Activated naive CD8-positive, alpha-beta T cell treated with anti-CD3 and anti-CD28 coated beads for 36 hours (primary cell): Measurements from ENCODE around the gene CYP17A1. TPM values are rescaled to one million over a fixed set of nuclear protein-coding genes. Genes with fewer than 3 reads are reported as not detected.
A peak's percentile ranks its signal among the peaks of the same experiment; 100 is the strongest.
"Not testable (repeated sequence)": the region's sequence is repeated elsewhere in the genome, so short reads cannot be mapped to it uniquely, and the experiment has no call there.

Experiments
- DNase-seq: peaks from one replicate; pipeline ENCODE4 v3.0.0; 2021
- H3K27ac Mint-ChIP-seq: one replicate; pipeline ENCODE4 v1.8.0; 2022; ENCODE audit warnings: mild to moderate bottlenecking, moderate library complexity, mixed read lengths
- H3K27me3 Mint-ChIP-seq: one replicate; pipeline ENCODE4 v1.8.0; 2022; ENCODE audit warnings: mild to moderate bottlenecking, mixed read lengths
- H3K36me3 Mint-ChIP-seq: one replicate; pipeline ENCODE4 v1.8.0; 2021; ENCODE audit warnings: mild to moderate bottlenecking, mixed read lengths
- H3K4me1 Mint-ChIP-seq: one replicate; pipeline ENCODE4 v1.8.0; 2021; ENCODE audit warnings: mixed read lengths
- H3K4me3 Mint-ChIP-seq: one replicate; pipeline ENCODE4 v1.8.0; 2022; ENCODE audit warnings: mild to moderate bottlenecking, moderate library complexity, mixed read lengths
- H3K9me3 Mint-ChIP-seq: one replicate; pipeline ENCODE4 v1.8.0; 2022; ENCODE audit warnings: mixed read lengths
- total RNA-seq, 2 experiments: library from RNA; stranded (reverse); gene quantifications; one replicate each; pipeline ENCODE4 v1.2.3, GENCODE V29; 2021

The CYP17A1 gene
- total RNA-seq, 2 experiments from 2014 or later, result not detected

GRCh38 chr10:102850025-102850518, 12.9 kb upstream of the CYP17A1 start:
- peaks cover 2% of the 10 kb centered on the region for H3K4me1 Mint-ChIP-seq
- H3K36me3 Mint-ChIP-seq, result no peaks in the 10 kb centered on the region
- H3K4me3 Mint-ChIP-seq, result no peak overlapping the region
- H3K9me3 Mint-ChIP-seq, result no peaks in the 10 kb centered on the region
- H3K27me3 Mint-ChIP-seq, result no peaks in the 10 kb centered on the region
- DNase-seq, result no peak
- H3K27ac Mint-ChIP-seq, result no peak overlapping the region

GRCh38 chr10:102845352-102845902, 8.2 kb upstream of the CYP17A1 start:
- Mint-ChIP-seq H3K9me3 (peaks cover 4% of the 10 kb centered on the region), H3K36me3 (no peaks in the 10 kb centered on the region), H3K4me1 (no peaks in the 10 kb centered on the region), H3K27me3 (no peaks in the 10 kb centered on the region), H3K27ac (no peak overlapping the region), H3K4me3 (no peak overlapping the region)
- DNase-seq, result no peak

- not testable (repeated sequence) for DNase-seq, H3K4me1 Mint-ChIP-seq, H3K4me3 Mint-ChIP-seq, H3K36me3 Mint-ChIP-seq, H3K27me3 Mint-ChIP-seq, H3K27ac Mint-ChIP-seq, H3K9me3 Mint-ChIP-seq
Measured at GRCh38 chr10:102844190-102844776, 7.1 kb upstream of the CYP17A1 start.

GRCh38 chr10:102843139-102843538, 5.9 kb upstream of the CYP17A1 start:
- H3K36me3 Mint-ChIP-seq, H3K4me3 Mint-ChIP-seq, DNase-seq, H3K9me3 Mint-ChIP-seq, H3K27me3 Mint-ChIP-seq, H3K4me1 Mint-ChIP-seq, H3K27ac Mint-ChIP-seq: not testable (repeated sequence)

GRCh38 chr10:102841827-102842345, 4.7 kb upstream of the CYP17A1 start:
- Mint-ChIP-seq H3K27me3 (no peaks in the 10 kb centered on the region), H3K4me1 (no peaks in the 10 kb centered on the region), H3K36me3 (no peaks in the 10 kb centered on the region), H3K4me3 (no peak overlapping the region), H3K9me3 (peaks cover 9% of the 10 kb centered on the region), H3K27ac (no peak overlapping the region)
- no peak for DNase-seq

GRCh38 chr10:102838276-102838927, 1.2 kb upstream of the CYP17A1 start:
- not testable (repeated sequence) for H3K27me3 Mint-ChIP-seq, H3K36me3 Mint-ChIP-seq, H3K9me3 Mint-ChIP-seq, DNase-seq, H3K27ac Mint-ChIP-seq, H3K4me3 Mint-ChIP-seq, H3K4me1 Mint-ChIP-seq

GRCh38 chr10:102835007-102835482, 2.2 kb downstream of the CYP17A1 start:
- Mint-ChIP-seq H3K27me3 (no peaks in the 10 kb centered on the region), H3K27ac (no peak overlapping the region), H3K4me3 (no peak overlapping the region), H3K36me3 (no peaks in the 10 kb centered on the region), H3K9me3 (peaks cover 5% of the 10 kb centered on the region), H3K4me1 (no peaks in the 10 kb centered on the region)
- DNase-seq, result peak; percentile 64

GRCh38 chr10:102834143-102834542, 3.1 kb downstream of the CYP17A1 start:
- Mint-ChIP-seq H3K4me1 (no peaks in the 10 kb centered on the region), H3K9me3 (peaks cover 5% of the 10 kb centered on the region), H3K27me3 (no peaks in the 10 kb centered on the region), H3K4me3 (no peak overlapping the region), H3K27ac (no peak overlapping the region), H3K36me3 (no peaks in the 10 kb centered on the region)
- no peak for DNase-seq

GRCh38 chr10:102832987-102833386, 4.2 kb downstream of the CYP17A1 start:
- H3K36me3 Mint-ChIP-seq, result no peaks in the 10 kb centered on the region
- no peak for DNase-seq
- no peaks in the 10 kb centered on the region for H3K4me1 Mint-ChIP-seq
- H3K27me3 Mint-ChIP-seq, result no peaks in the 10 kb centered on the region
- no peak overlapping the region for H3K4me3 Mint-ChIP-seq
- H3K27ac Mint-ChIP-seq, result no peak overlapping the region
- H3K9me3 Mint-ChIP-seq, result peaks cover under 1% of the 10 kb centered on the region

GRCh38 chr10:102832248-102832647, 5.0 kb downstream of the CYP17A1 start:
- Mint-ChIP-seq H3K9me3 (no peaks in the 10 kb centered on the region), H3K27ac (no peak overlapping the region), H3K4me3 (no peak overlapping the region), H3K4me1 (no peaks in the 10 kb centered on the region), H3K36me3 (no peaks in the 10 kb centered on the region), H3K27me3 (no peaks in the 10 kb centered on the region)
- DNase-seq, result no peak

GRCh38 chr10:102831322-102832071, 5.7 kb downstream of the CYP17A1 start:
- no peak for DNase-seq
- Mint-ChIP-seq H3K4me1 (no peaks in the 10 kb centered on the region), H3K9me3 (no peaks in the 10 kb centered on the region), H3K27ac (no peak overlapping the region), H3K27me3 (no peaks in the 10 kb centered on the region), H3K4me3 (no peak overlapping the region), H3K36me3 (no peaks in the 10 kb centered on the region)

- Mint-ChIP-seq H3K9me3 (no peaks in the 10 kb centered on the region), H3K36me3 (no peaks in the 10 kb centered on the region), H3K27ac (no peak overlapping the region), H3K27me3 (no peaks in the 10 kb centered on the region), H3K4me3 (no peak overlapping the region), H3K4me1 (no peaks in the 10 kb centered on the region)
- DNase-seq, result no peak
Measured at GRCh38 chr10:102827597-102827975, 9.6 kb downstream of the CYP17A1 start.

- Mint-ChIP-seq H3K27me3 (no peaks in the 10 kb centered on the region), H3K4me1 (no peaks in the 10 kb centered on the region), H3K27ac (no peak overlapping the region), H3K36me3 (no peaks in the 10 kb centered on the region), H3K4me3 (no peak overlapping the region), H3K9me3 (no peaks in the 10 kb centered on the region)
- no peak for DNase-seq
Measured at GRCh38 chr10:102826148-102826796, 10.9 kb downstream of the CYP17A1 start.

- H3K9me3 Mint-ChIP-seq, result no peaks in the 10 kb centered on the region
- H3K4me1 Mint-ChIP-seq, result no peaks in the 10 kb centered on the region
- DNase-seq, result no peak
- H3K27me3 Mint-ChIP-seq, result no peaks in the 10 kb centered on the region
- no peak overlapping the region for H3K4me3 Mint-ChIP-seq
- no peaks in the 10 kb centered on the region for H3K36me3 Mint-ChIP-seq
- no peak overlapping the region for H3K27ac Mint-ChIP-seq
Measured at GRCh38 chr10:102824664-102825063, 12.5 kb downstream of the CYP17A1 start.

GRCh38 chr10:102822222-102822621, 15.0 kb downstream of the CYP17A1 start:
- Mint-ChIP-seq H3K4me3 (no peak overlapping the region), H3K27me3 (no peaks in the 10 kb centered on the region), H3K4me1 (no peaks in the 10 kb centered on the region), H3K9me3 (no peaks in the 10 kb centered on the region), H3K27ac (no peak overlapping the region), H3K36me3 (no peaks in the 10 kb centered on the region)
- no peak for DNase-seq
